PFSK-1 (cell line): Measurements from ENCODE around the gene IDI2.

ENCODE experiments used
- FOXP2 ChIP-seq: optimal IDR thresholded peaks from 2 replicates; pipeline ENCODE3; 2011; ENCODE audit warnings: borderline replicate concordance, control low read depth, inconsistent platforms; ENCODE audit not compliant: insufficient read depth; ENCODE audit errors: extremely low read length, extremely low read depth
- POLR2AphosphoS5 ChIP-seq: IDR thresholded peaks from 2 replicates; pipeline ENCODE4 v1.6.1; 2012; ENCODE audit warnings: low read depth, mild to moderate bottlenecking, control low read depth, low read length, moderate library complexity
- SIN3A ChIP-seq: IDR thresholded peaks from 2 replicates; pipeline ENCODE4 v1.6.1; 2012; ENCODE audit warnings: mild to moderate bottlenecking, low read length, moderate library complexity, borderline replicate concordance; ENCODE audit not compliant: insufficient read depth
- TAF1 ChIP-seq: IDR thresholded peaks from 2 replicates; pipeline ENCODE4 v1.6.1; 2012; ENCODE audit warnings: low read length, control low read depth, borderline replicate concordance; ENCODE audit not compliant: insufficient read depth
- TF ChIP-seq, protein P1 (sequence below), 2 experiments: IDR thresholded peaks; 2 replicates each; pipeline versions ENCODE4 v1.6.1 to v1.8.0; 2011 to 2012; ENCODE audit warnings: low read depth in 2 of 2, low read length in 2 of 2, control low read depth in 1 of 2, inconsistent platforms in 1 of 2, mild to moderate bottlenecking in 1 of 2, moderate library complexity in 1 of 2; ENCODE audit not compliant: insufficient read depth in 1 of 2

The IDI2 gene

DNA sequence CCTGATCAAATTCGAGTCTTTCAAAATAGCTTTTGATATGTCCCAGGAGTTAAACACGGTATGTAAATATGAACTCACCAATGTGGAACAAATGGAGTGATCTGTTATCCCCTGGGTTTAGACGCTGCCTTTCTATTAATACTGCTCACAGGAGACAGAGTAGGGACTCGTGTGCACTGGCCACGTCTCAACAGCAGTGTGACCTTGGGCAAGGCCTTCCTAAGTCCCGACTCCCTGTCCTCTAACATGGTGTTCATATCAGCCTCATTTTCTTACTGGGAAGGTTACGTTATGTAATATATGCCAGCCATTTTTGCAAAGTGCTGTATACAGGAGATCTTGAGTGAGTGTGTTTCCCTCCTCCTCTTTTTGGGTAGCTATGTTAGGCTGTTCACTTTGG lies 32.4 kb upstream of the IDI2 start:
- TF ChIP-seq, protein P1, sequence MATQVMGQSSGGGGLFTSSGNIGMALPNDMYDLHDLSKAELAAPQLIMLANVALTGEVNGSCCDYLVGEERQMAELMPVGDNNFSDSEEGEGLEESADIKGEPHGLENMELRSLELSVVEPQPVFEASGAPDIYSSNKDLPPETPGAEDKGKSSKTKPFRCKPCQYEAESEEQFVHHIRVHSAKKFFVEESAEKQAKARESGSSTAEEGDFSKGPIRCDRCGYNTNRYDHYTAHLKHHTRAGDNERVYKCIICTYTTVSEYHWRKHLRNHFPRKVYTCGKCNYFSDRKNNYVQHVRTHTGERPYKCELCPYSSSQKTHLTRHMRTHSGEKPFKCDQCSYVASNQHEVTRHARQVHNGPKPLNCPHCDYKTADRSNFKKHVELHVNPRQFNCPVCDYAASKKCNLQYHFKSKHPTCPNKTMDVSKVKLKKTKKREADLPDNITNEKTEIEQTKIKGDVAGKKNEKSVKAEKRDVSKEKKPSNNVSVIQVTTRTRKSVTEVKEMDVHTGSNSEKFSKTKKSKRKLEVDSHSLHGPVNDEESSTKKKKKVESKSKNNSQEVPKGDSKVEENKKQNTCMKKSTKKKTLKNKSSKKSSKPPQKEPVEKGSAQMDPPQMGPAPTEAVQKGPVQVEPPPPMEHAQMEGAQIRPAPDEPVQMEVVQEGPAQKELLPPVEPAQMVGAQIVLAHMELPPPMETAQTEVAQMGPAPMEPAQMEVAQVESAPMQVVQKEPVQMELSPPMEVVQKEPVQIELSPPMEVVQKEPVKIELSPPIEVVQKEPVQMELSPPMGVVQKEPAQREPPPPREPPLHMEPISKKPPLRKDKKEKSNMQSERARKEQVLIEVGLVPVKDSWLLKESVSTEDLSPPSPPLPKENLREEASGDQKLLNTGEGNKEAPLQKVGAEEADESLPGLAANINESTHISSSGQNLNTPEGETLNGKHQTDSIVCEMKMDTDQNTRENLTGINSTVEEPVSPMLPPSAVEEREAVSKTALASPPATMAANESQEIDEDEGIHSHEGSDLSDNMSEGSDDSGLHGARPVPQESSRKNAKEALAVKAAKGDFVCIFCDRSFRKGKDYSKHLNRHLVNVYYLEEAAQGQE (IDR thresholded peaks at IDR 0.05; ENCODE audit: insufficient read depth in 1 of 2, low read depth in 2 of 2, low read length in 2 of 2), result no peak
- TF ChIP-seq FOXP2 (no peak), TAF1 (no peak), POLR2AphosphoS5 (no peak), SIN3A (no peak)

DNA sequence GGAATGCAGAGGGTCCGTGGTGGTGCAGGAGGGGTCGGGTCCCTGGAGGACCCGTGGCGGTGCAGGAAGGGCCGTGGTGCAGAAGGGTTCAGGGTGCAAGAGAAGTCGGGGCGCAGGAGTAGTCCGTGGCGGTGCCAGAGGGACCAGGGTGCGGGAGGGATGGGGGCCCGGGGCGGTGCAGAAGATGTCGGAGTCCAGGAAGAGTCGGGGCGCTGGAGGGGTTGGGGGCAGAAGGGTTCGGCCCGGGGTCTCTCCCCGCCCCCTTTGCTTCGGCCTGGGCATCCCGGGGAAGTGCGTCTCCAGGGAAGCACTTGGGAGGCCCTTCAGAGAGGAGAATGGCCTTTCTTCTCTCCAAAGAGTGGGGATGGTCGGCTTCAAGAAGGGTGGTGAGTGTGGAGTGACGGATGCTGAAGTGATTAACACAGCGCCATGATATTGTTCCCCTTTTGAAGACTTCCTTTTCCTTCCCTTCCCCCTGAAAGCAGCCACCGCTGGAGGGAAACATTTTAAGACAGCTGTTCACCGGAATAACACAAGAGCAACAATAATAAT lies 31.5 kb upstream of the IDI2 start:
- TF ChIP-seq SIN3A (no peak), POLR2AphosphoS5 (no peak), FOXP2 (no peak), TAF1 (no peak)
- TF ChIP-seq, protein P1 (IDR thresholded peaks at IDR 0.05; ENCODE audit: insufficient read depth in 1 of 2, low read depth in 2 of 2, low read length in 2 of 2), result no peak

DNA sequence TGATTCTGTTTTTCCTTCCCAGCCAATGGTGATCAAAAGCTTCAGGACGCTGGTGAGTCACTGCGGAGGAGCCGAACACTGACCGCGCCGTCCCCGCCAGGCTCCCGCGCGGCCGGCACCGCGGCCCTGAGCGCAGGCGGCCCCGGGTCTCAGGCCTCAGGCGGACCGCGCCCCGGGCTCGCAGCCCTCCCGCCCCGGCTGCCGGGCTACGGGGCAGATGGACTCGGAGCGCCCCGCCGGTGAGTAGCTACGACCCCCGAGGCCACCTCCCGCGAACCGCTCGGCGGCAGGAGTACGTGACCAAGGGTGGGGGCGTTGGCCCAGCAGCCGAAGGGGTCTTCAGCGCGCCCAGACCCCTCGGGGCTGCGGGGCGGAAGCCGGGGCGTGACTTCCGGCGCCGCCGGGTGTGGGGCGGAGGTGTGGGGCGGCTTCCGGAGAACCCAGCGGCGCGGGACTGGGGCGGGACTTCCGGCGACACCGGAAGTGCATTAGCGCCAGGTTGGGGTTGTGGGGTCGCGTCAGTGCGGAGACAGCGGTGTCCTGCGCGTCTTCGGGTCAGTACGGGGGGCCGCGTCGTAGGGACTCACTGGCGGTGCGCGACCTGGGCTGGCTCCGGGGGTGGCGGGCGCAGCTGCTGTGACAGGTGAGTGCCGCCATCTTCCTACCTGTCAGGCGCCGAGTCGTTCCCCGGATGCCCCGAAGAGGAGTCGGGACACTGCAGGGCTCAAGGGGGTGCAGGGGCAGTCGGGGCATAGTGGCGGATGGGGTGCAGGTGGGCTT lies 30.9 kb upstream of the IDI2 start, which contains the start of gene WDR37:
WDR37 (plus strand) TSS at position 60 of the 780 bp plus-strand sequence. CDS start 15,771 bp downstream, outside the sequence.
- TF ChIP-seq POLR2AphosphoS5 (peak; percentile 55; the same call in 1 of the 2 replicates), TAF1 (peak; percentile 12; the same call in 1 of the 2 replicates), FOXP2 (peak; percentile 57), SIN3A (peak; percentile 73; the same call in 1 of the 2 replicates)
- TF ChIP-seq, protein P1 (IDR thresholded peaks at IDR 0.05; ENCODE audit: insufficient read depth in 1 of 2, low read depth in 2 of 2, low read length in 2 of 2), result no peak

DNA sequence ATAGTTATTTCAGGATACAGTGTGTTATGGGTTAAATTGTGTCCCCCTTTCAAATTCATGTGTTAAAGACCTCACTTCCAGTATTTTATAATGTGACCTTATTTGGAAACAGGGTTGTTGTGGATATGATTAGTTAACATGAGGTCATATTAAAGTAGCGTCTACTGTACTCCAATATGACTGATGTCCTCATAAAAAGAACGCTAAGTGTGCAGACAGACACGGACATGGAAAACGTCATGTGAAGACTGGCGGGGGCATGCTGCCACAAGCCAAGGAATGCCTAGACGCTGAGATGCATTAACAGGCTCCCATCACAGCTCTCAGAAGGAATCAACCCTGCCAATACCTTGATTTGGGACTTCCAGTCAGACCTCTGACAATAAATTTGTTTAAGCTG lies 29.0 kb upstream of the IDI2 start:
- TF ChIP-seq, protein P1 (IDR thresholded peaks at IDR 0.05; ENCODE audit: insufficient read depth in 1 of 2, low read depth in 2 of 2, low read length in 2 of 2), result no peak
- TF ChIP-seq POLR2AphosphoS5, result no peak
- TF ChIP-seq FOXP2, result no peak
- TF ChIP-seq TAF1, result no peak
- no peak for TF ChIP-seq SIN3A
